HEK293 (cell line): ENCODE data around the gene SIK3.

Experiments
- CTCF ChIA-PET: fragments of 350-600 bp; formaldehyde crosslinking; extraction: SDS; loops from one replicate; lab custom pipeline; 2021; ENCODE audit warnings: antibody characterized with exemption; lab: Yijun Ruan, JAX
- POLR2A ChIA-PET: fragments of 300-600 bp; formaldehyde crosslinking; extraction: SDS; loops from one replicate; lab custom pipeline; 2020; ENCODE audit warnings: antibody characterized with exemption, inconsistent platforms; lab: Yijun Ruan, JAX
- H3K27ac ChIP-seq: fragments of 200-500 bp; sonication (Bioruptor generic); 2 replicates; pipeline ENCODE4 v1.5.1; 2014; ENCODE audit warnings: low read depth, low read length, control low read depth, inconsistent platforms; ENCODE audit errors: extremely low read depth
- H3K36me3 ChIP-seq, 2 experiments: fragments of 200-500 bp in 1 of 2; sonication (Bioruptor generic) in 1 of 2; 1 replicate in 1 of 2; 2 replicates in 1 of 2; pipeline ENCODE4 v1.5.1; 2014 to 2017; ENCODE audit warnings: inconsistent platforms in 2 of 2, low read length in 2 of 2; ENCODE audit not compliant: control insufficient read depth in 2 of 2, insufficient read depth in 1 of 2
- H3K4me1 ChIP-seq: fragments of 200-500 bp; sonication (Bioruptor generic); 2 replicates; pipeline ENCODE4 v1.5.1; 2014; ENCODE audit warnings: mild to moderate bottlenecking, low read length, inconsistent platforms; ENCODE audit not compliant: control insufficient read depth, insufficient read depth
- H3K4me3 ChIP-seq: 2 replicates; pipeline ENCODE4 v1.5.1; 2011; ENCODE audit warnings: low read depth, mild to moderate bottlenecking, control low read depth, low read length, moderate library complexity
- H3K9me3 ChIP-seq: fragments of 200-500 bp; sonication (Bioruptor generic); 2 replicates; pipeline ENCODE4 v1.5.1; 2014; ENCODE audit warnings: low read depth, low read length, inconsistent platforms; ENCODE audit not compliant: control insufficient read depth, insufficient read depth
- ELK4 ChIP-seq: IDR thresholded peaks from 2 replicates; pipeline ENCODE4 v1.6.1; 2011; ENCODE audit warnings: mild to moderate bottlenecking, low read depth, low read length, borderline replicate concordance
- MYNN ChIP-seq: fragments of 450-650 bp; formaldehyde crosslinking; IDR thresholded peaks from 2 replicates; pipeline ENCODE4 v1.5.1; 2016; ENCODE audit warnings: missing biosample characterization, missing genetic modification characterization, borderline replicate concordance
- TCF7L2 ChIP-seq: IDR thresholded peaks from 2 replicates; pipeline ENCODE4 v1.6.1; 2011; ENCODE audit warnings: low read depth, mild to moderate bottlenecking, inconsistent platforms, low read length, moderate library complexity, borderline replicate concordance
- ZBTB1 ChIP-seq: fragments of 450-650 bp; formaldehyde crosslinking; IDR thresholded peaks from 2 replicates; pipeline ENCODE4 v1.5.1; 2016; ENCODE audit warnings: missing biosample characterization, missing genetic modification characterization
- ZBTB7A ChIP-seq: fragments of 450-650 bp; formaldehyde crosslinking; IDR thresholded peaks from 2 replicates; pipeline ENCODE4 v1.5.1; 2016; ENCODE audit warnings: low read depth, missing biosample characterization, missing genetic modification characterization
- ZFP3 ChIP-seq: fragments of 450-650 bp; formaldehyde crosslinking; IDR thresholded peaks from 2 replicates; pipeline ENCODE4 v1.5.1; 2016; ENCODE audit warnings: low read depth, missing biosample characterization, missing genetic modification characterization
- ZNF10 ChIP-seq: fragments of 450-650 bp; formaldehyde crosslinking; IDR thresholded peaks from 2 replicates; pipeline ENCODE4 v1.5.1; 2017; ENCODE audit warnings: missing biosample characterization, missing genetic modification characterization
- ZNF148 ChIP-seq: fragments of 450-650 bp; formaldehyde crosslinking; IDR thresholded peaks from 2 replicates; pipeline ENCODE4 v1.5.0; 2017; ENCODE audit warnings: missing biosample characterization, missing genetic modification characterization, borderline replicate concordance
- ZNF19 ChIP-seq: fragments of 450-650 bp; formaldehyde crosslinking; IDR thresholded peaks from 2 replicates; pipeline ENCODE4; 2016; ENCODE audit warnings: missing biosample characterization, missing genetic modification characterization, low read depth
- ZNF266 ChIP-seq: fragments of 450-650 bp; formaldehyde crosslinking; IDR thresholded peaks from 2 replicates; pipeline ENCODE4 v1.5.1; 2016; ENCODE audit warnings: missing biosample characterization, missing genetic modification characterization, low read depth
- ZNF350 ChIP-seq: fragments of 450-650 bp; formaldehyde crosslinking; IDR thresholded peaks from 2 replicates; pipeline ENCODE4 v1.5.0; 2017; ENCODE audit warnings: missing biosample characterization, mild to moderate bottlenecking, missing genetic modification characterization
- ZNF354C ChIP-seq: fragments of 450-650 bp; formaldehyde crosslinking; IDR thresholded peaks from 2 replicates; pipeline ENCODE4 v1.5.1; 2016; ENCODE audit warnings: missing biosample characterization, missing genetic modification characterization, low read depth, borderline replicate concordance
- ZNF416 ChIP-seq: fragments of 450-650 bp; formaldehyde crosslinking; IDR thresholded peaks from 2 replicates; pipeline ENCODE4 v1.5.1; 2016; ENCODE audit warnings: missing biosample characterization, missing genetic modification characterization
- ZNF560 ChIP-seq: fragments of 450-650 bp; formaldehyde crosslinking; IDR thresholded peaks from 2 replicates; pipeline ENCODE4 v1.5.1; 2017; ENCODE audit warnings: missing biosample characterization, missing genetic modification characterization, borderline replicate concordance
- ZNF561 ChIP-seq: fragments of 450-650 bp; IDR thresholded peaks from 2 replicates; pipeline ENCODE4 v1.5.1; 2018; ENCODE audit warnings: missing biosample characterization, missing genetic modification characterization, borderline replicate concordance
- ZNF580 ChIP-seq: fragments of 450-650 bp; formaldehyde crosslinking; IDR thresholded peaks from 2 replicates; pipeline ENCODE4 v1.5.1; 2016; ENCODE audit warnings: missing biosample characterization, missing genetic modification characterization
- ZNF623 ChIP-seq: fragments of 450-650 bp; formaldehyde crosslinking; IDR thresholded peaks from 2 replicates; pipeline ENCODE4 v1.5.1; 2016; ENCODE audit warnings: missing biosample characterization, missing genetic modification characterization
- ZNF791 ChIP-seq: fragments of 450-650 bp; formaldehyde crosslinking; IDR thresholded peaks from 2 replicates; pipeline ENCODE4 v1.5.1; 2016; ENCODE audit warnings: missing biosample characterization, missing genetic modification characterization
- ZSCAN18 ChIP-seq: fragments of 450-650 bp; formaldehyde crosslinking; IDR thresholded peaks from 2 replicates; pipeline ENCODE4 v1.5.1; 2016; ENCODE audit warnings: missing biosample characterization, missing genetic modification characterization

The SIK3 gene

GRCh38 chr11:117126223-117126965, 28.2 kb upstream of the SIK3 start (continued):
- no peak for TF ChIP-seq ZNF350 (tag by site-specific recombination)
- TF ChIP-seq ZNF148 (tag by site-specific recombination) = no peak
- no peak for TF ChIP-seq TCF7L2
- TF ChIP-seq ZNF266 = no peak
- TF ChIP-seq ZNF416 (tag by site-specific recombination) = no peak

GRCh38 chr11:117122556-117122955, 24.3 kb upstream of the SIK3 start:
- Histone ChIP-seq H3K36me3 (no peaks in the 10 kb centered on the region), H3K27ac (no peak overlapping the region), H3K9me3 (no peaks in the 10 kb centered on the region)
- POLR2A ChIA-PET = interaction anchor here (0.6 kb wide), 1 partner anchor 9 kb away, joined by 4 read pairs; no protein-coding TSS in a partner anchor
- no peak for TF ChIP-seq ZNF561
- TF ChIP-seq ZNF623 (tag by site-specific recombination) = no peak
- no peak for TF ChIP-seq TCF7L2
- no peak for TF ChIP-seq ZNF580
- no peak for TF ChIP-seq ZNF10
- no peak for TF ChIP-seq ELK4
- TF ChIP-seq MYNN (tag by site-specific recombination) = no peak
- no peak for TF ChIP-seq ZNF791 (tag by site-specific recombination)
- TF ChIP-seq ZNF354C = no peak
- no peak for TF ChIP-seq ZBTB7A (tag by site-specific recombination)
- TF ChIP-seq, all 188 proteins: peak for 0
- Histone ChIP-seq H3K4me1 (no peaks in the 10 kb centered on the region), H3K4me3 (no peak overlapping the region)
- CTCF ChIA-PET = interaction anchor here (0.6 to 1.7 kb wide), 2 partner anchors 14 to 16 kb away, joined by 4 to 13 read pairs; no protein-coding TSS in a partner anchor

- Histone ChIP-seq H3K36me3 (no peaks in the 10 kb centered on the region), H3K27ac (no peak overlapping the region), H3K9me3 (no peaks in the 10 kb centered on the region), H3K4me1 (no peaks in the 10 kb centered on the region), H3K4me3 (no peak overlapping the region)
- POLR2A ChIA-PET = no interaction called here
- CTCF ChIA-PET = no interaction called here
- TF ChIP-seq ZFP3 (tag by site-specific recombination) (no peak), ZNF19 (tag by site-specific recombination) (no peak), ZNF354C (no peak), ZNF560 (tag by site-specific recombination) (no peak), ZSCAN18 (no peak), ZBTB1 (tag by site-specific recombination) (no peak)
Observed at GRCh38 chr11:117121176-117121575, 22.9 kb upstream of the SIK3 start.
